Right lobe of liver (tissue), 4 donors: ENCODE results near the gene TERT.

Experiments
- POLR2A ChIP-seq: fragments of 450-650 bp; IDR thresholded peaks from one replicate; pipeline ENCODE4 v1.6.1; 2017; ENCODE audit warnings: antibody characterized with exemption, mild to moderate bottlenecking
- TF ChIP-seq, protein P1 (sequence below), 4 donors: fragments of 200-600 bp in 3 of 4; fragments of 450-650 bp in 1 of 4; IDR thresholded peaks; one replicate each; pipeline versions ENCODE4 v1.5.1 to v1.8.0; 2016 to 2022; ENCODE audit warnings: antibody characterized with exemption in 4 of 4, mild to moderate bottlenecking in 2 of 4
- donor health status: DM: no; HTN: no; CAD: no.
- donor health status: DM: no; HTN: no; CAD: no.
- donor health status: DM: no; HTN: yes; CAD: no.

DNA sequence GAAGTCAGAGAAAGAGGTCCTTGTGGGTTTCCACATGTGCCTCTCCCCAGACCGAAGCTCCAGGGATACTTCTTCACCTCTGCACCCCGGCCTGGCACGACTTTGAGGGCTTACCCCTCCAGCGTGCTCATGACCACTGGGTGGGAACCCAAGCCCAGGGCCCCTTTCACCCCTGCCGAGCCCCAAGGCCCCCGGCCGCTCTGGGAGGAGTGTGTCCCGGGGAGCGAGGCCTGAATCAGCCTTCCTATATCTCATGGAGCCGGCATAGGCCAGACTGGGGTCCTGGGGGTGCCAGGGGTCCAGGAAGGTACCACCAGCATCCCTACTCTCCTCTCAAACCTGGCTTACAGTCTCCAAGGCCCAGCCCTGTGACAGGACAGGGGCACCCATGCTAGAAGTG is 17.1 kb downstream of the TERT start:
- TF ChIP-seq, protein P1, sequence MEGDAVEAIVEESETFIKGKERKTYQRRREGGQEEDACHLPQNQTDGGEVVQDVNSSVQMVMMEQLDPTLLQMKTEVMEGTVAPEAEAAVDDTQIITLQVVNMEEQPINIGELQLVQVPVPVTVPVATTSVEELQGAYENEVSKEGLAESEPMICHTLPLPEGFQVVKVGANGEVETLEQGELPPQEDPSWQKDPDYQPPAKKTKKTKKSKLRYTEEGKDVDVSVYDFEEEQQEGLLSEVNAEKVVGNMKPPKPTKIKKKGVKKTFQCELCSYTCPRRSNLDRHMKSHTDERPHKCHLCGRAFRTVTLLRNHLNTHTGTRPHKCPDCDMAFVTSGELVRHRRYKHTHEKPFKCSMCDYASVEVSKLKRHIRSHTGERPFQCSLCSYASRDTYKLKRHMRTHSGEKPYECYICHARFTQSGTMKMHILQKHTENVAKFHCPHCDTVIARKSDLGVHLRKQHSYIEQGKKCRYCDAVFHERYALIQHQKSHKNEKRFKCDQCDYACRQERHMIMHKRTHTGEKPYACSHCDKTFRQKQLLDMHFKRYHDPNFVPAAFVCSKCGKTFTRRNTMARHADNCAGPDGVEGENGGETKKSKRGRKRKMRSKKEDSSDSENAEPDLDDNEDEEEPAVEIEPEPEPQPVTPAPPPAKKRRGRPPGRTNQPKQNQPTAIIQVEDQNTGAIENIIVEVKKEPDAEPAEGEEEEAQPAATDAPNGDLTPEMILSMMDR (IDR thresholded peaks at IDR 0.05) = no peak
- no peak for TF ChIP-seq POLR2A
